Stimulated activated CD4-positive, alpha-beta T cell treated with anti-CD3 and anti-CD28 coated beads, Interleukin-2, amount 100 ng/mL, for 24 hours (primary cell): ENCODE data around the gene COX7C.
A peak's percentile ranks its signal among the peaks of the same experiment; 100 is the strongest.

Source experiments
- DNase-seq, 2 donors: peaks; one replicate each; pipeline ENCODE4 v3.0.0-alpha.2; 2020

The COX7C gene

DNA sequence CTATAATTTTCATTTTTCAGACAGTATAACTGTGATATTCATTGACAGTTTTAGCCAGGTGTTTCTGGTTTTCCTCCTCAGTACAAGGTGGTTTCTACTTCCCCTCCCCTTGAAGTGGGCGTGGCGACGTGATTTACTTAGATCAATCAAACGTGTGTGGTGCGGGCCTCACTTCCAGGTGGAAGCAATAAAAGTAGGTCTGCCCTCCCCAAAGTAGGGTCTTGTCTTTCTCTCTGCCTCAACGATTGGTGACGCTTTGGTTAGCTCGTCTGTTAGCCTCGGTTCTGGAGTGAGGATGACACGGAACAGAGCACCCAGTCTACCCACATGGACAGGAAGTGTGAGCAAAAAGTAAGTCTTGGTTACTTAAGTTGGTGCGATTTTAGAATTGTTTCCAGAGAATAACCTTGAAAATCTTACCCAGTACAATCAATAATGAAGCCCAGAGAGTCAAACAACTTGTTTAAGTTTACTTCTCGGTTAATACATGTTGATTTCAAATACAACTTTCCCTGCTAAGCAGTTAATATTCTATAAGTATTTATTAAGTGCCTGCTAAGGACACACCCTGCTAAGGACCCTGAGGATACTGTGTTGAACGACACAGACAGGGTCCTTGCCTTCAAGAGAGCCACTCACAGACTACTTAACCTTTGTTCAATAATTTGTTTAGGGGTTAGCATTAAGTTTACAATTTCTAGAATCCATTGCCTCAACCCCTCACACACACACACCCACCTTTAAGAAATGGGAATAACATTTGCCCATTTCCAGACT is 48.4 kb downstream of the COX7C start:
- DNase-seq = peak; percentile 9 to 16

DNA sequence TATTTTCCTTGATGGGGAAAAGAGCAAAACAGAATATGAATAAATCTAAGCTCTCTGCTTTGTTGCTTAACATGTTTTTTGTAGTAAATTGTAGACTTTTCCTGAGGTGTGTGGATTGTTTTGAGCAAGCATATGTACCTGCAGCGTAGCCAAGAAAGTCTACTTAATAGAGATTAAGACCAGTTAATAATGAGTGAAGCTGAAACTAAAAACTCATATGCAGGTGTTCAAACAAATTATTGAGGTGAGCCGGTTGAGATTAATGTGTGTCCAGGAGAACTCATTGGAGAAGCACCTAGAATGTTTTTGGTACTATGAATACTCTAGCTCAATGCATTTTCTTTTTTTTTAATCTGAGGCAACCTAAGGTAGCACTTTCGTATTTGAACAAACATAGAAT is 49.2 kb downstream of the COX7C start:
- DNase-seq = no peak
